ENCODE results near the gene MIDN. TPM values are rescaled to one million over a fixed set of nuclear protein-coding genes. Genes with fewer than 3 reads are reported as not detected.

MIDN gene
- total RNA-seq, 1 experiment from 2014 or later, result 8.7 TPM

DNA sequence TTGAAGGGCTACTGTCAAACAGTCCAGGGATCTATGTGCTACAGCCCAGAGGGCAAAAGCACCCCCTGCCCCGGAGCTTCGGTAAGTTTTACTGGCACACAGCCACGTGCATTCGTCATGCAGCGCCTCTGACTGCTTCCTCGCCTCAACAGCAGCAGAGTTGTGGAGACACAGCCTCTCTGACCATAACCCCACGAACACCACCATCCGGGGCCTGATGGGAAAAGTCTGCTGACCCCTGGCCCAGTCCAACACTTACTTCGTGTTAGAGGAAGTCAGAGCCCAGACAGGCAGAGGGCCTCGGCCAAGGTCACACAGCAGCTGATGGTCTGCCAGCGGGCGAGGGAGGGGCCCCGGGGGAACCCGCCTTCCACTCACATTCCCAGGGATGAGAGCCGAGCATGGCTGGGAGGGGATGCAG is 15.7 kb upstream of the MIDN start:
- peak; percentile 52 for DNase-seq (ENCODE audit: low read depth)

DNA sequence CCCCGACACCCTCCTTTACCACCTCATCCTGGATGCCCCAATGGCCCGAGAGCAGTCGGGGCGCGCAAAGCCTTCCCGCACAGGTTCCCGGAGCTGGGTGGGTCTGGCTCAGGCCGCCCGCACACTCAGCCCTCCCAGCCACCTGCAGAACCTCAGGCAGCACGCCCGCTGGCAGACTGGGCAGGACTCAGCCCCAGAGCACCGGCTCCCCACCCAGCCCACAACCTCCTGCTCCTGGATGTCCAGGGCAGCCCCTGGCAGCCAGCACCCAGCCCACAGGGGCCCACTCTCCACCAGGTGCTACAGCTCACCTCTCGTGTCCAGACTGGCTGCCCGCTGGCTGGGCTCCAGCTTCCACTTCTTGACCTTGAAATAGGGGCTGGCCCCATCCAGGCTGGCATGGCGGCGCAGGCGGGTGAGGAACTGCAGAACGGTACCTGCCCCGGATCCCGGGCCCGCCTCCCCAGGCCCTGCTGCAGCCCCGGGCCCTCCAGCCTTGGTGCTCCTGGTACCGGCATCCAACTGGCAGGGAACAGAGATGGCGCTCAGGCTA is 15.2 kb upstream of the MIDN start:
- DNase-seq (ENCODE audit: low read depth), result no peak

DNA sequence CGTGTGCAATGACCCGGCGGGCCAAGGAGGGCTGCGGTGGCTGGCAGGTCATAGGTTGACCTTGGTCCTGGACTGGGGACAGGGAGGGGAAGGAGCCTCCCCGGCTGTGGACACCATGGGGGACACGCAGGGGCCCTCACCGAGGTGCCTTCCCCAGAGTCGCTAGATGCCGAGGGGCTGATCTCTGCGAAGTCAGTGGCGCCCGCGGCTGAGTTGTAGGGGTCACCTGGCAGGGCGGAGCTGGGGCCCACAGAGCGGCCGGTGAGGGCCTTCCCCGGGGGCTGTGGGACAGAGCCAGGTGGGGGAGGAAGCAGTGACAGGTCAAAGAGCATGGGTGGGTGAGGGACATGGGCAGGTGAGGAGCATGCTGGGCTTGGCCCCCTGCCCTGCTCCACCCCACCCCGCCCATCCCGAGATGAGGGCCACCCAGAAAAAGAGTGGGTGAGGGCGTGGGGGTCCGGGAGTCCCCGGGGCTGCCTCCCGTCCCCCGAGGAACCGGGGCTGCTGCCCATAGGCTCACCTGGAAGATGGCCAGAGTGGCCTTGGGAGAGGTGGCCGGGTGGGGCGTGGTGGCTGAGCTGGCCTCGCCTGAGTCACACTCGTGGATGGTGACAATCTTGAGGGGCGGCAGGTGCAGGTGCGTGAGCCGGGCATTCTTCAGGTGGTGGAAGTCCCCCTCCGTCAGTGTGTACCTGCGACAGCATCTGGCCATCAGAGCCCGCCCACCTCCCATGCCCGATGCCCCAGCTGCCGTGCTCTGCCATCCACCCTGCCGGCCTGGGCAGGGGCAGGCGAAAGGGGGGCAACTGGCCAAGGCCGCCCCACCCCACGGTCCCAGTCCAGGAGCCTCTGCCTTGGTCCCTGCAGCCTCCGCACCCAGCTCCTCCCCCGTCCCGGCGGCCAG is 14.1 kb upstream of the MIDN start:
- DNase-seq (ENCODE audit: low read depth), result no peak

DNA sequence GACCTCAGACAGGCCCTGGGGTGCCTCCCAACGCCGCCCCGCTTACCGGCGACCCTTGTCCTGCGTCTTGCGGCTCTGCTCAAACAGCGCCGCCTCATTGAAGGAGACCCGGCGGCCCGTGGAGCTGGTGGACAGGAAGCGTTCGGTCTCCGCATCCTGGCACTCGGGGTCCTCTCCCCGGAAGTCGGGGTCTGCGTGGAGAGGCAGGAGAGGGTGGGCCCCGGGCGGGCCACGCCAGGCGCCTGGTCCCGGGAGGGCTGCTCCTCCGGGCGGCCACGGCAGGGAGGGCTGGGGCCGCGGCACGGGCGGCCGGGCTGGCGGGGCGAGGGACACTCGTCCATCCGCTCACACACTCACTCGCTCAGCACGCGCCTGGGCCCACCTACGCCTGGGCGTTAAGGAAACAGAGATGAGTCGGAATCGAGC is 13.4 kb upstream of the MIDN start:
- DNase-seq (ENCODE audit: low read depth), result no peak

DNA sequence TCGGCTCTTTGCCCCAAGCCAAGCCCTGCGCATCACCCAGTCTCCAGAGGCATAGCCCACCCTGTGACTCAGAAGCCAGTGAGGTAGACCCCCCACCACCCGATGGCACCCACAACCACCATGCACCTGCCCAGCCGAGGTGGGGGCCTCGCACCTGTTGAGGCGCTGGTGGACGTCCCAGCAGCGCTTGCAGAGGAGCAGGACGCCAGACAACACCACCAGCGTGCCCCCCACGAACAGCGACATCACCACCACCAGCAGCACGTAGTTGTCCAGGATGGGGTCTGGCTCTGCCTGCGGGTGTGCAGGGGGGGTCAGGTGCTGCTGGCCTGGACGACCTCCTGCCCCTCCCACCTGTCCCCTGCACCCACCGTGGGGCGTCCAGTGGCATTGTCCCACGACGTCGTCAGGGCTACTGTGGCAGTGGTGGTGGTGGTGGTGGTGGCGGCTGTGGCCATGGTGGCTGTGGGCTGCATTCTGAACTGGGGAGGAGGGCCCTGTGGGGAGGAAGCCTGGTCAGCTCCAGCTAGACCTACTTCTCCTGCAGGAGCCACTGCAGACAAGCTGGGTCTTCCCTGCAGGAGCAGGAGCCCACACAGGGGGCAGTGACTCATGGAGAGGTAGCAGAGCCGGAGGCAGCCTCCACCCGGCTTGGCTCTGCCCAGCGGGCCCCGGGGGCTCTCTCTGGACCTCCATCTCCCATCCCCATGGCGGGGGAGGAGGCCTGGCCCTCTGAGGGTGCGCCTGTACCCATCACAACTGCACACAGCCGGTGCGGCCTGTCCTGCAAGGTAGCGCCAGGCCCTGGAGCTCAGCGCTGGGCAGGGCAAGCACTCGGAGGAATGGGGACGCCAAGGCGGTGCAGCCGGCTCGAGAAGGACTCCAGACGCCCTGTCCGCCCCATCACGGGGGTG is 12.5 kb upstream of the MIDN start:
- peak; percentile 76 for DNase-seq (ENCODE audit: low read depth)

DNA sequence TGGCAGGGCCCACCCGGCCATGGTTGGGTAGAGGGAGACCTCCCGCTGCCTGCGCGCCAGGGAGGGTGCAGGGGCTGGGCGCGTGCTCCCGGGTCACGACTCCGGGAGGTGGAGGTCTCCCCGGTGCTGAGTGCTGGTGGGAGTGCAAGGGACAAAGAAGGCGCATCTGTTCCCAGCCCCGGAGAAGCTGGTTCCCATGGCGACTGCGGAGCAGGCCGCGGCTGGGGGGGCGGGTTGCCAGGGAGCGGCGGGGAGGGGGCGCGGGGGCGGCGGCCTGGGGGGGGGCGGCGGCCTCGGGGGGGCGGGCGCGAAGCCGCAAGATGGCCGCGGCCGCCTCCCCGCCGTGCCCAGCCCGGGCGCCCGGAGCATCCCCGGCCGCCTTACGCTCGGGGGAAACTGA is 11.8 kb upstream of the MIDN start:
- no peak for DNase-seq (ENCODE audit: low read depth)

DNA sequence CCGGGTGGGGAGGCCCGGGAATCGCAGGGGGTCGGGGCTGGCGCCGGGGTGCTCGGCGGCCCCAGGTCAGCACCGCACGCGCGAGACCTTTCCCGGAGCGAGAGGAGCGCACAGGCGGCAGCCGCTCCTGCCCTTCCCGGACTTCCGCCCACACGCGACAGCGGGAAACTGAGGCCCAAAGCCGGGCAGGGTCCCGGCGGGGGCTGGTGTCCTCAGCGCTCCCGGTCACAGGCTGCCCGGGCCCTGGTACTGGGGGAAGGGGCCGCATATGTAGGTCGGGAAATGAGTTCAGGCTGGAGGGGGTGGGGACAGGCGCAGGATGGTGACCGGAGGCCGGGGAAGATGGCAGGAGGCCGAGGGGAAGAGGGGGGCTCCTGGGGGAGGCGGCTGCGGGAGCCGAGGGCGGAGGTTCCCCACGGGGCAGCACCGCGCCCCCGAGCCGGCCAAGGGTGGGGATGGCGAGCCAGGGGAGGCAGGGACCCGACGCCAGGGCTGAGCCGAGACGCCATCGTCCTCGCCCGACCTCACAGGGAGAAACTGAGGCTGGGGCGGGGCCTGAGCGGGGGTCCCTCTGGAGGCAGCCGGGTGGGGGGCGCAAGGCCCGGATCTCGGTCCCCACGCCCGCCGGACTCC is 11.2 kb upstream of the MIDN start:
- no peak for DNase-seq (ENCODE audit: low read depth)

DNA sequence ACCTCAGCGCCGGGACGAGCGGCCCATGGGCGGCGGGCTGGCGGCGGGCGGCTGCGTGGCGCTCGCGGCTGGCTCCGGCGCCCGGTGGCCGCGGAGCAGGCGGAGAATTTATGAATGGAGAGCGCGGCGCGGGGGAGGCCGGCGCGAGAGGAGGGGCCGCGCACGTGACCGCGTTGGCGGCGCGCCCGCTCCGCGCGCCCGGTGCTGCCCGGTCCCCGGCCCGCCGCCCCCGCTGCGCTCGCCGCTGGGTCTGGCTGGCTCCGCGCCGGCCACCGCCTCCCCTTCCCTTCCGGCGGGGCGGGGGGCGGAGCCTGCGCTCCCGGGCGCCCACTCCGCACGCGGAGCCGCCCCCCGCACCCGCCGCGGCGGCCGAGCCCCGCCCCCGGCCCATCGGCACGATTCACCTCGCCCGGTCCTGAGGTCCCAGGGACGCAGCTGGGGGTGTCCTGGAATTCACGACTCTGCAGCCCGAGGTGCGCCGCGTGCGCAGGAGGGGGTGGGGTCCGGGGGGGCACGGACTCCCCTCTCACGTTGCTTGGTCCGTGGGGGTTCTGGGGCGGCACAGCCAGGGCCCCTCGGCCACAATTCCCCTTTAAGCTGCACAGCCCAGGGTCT is 10.5 kb upstream of the MIDN start, which contains the start of gene CBARP:
CBARP (minus strand) TSS at position 252 of the 615 bp plus-strand sequence. CDS start 1,905 bp downstream, outside the sequence.
- DNase-seq (ENCODE audit: low read depth), result peak; percentile 58

DNA sequence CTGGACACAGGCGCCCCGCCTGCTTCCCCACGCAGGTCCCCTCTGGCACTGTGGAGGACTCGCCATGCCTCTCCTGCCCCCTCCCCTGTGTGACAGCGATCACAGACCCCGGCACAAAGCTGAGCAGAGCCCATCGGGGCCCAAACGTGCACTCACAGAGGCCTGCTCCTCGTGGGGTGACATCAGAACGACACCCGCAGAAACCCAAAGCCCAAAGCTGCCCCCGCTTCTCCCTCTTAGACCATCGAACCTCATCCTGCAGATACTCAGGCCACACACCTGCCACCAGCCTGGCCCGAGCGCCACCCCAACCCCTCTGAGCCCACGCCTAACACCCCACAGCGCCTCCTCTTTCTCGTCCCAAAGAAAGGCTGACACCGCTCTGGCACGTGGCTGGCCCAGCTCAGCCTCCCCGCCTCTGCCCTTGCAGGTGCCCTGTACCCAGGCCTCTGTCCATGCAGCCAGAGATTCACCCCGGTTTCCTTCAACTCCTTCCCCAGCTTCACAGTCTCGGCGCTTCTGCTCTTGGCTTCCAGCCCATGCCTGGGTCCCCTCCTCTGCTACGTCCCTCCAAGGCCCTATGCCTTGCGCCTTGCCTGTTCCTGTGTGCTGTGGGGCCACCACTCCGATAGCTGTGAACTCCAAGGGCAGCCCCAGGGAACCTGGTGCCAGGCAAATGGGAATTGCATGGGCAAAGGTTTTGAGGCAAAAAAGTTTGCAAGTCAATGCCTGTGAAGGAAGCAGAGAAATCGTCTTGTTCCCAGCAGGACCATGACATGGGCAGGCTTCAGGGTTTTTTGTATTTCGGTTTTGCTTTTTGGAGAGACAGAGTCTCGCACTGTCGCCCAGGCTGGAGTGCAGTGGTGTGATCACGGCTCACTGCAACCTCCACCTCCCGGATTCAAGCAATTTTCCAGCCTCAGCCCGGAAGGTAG is 9.7 kb upstream of the MIDN start:
- no peak for DNase-seq (ENCODE audit: low read depth)

DNA sequence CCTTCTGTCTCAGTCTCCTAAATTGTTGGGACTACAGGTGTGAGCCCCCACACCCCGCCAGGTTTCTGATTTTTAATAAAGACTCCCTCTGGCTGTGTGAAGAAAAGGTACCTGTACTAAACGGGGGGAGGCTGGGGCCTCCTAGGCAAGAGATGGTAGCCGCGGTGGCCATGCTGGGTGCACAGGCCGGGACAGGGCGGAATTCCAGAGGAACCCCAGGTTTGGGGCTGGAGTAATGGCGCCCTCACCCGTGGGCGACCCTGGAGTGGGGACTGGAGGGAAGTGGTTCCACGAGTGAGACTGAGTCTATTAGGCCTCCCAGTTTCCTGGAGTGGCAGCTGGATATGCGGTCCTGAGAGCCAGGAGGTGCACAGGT is 9.0 kb upstream of the MIDN start:
- no peak for DNase-seq (ENCODE audit: low read depth)

DNA sequence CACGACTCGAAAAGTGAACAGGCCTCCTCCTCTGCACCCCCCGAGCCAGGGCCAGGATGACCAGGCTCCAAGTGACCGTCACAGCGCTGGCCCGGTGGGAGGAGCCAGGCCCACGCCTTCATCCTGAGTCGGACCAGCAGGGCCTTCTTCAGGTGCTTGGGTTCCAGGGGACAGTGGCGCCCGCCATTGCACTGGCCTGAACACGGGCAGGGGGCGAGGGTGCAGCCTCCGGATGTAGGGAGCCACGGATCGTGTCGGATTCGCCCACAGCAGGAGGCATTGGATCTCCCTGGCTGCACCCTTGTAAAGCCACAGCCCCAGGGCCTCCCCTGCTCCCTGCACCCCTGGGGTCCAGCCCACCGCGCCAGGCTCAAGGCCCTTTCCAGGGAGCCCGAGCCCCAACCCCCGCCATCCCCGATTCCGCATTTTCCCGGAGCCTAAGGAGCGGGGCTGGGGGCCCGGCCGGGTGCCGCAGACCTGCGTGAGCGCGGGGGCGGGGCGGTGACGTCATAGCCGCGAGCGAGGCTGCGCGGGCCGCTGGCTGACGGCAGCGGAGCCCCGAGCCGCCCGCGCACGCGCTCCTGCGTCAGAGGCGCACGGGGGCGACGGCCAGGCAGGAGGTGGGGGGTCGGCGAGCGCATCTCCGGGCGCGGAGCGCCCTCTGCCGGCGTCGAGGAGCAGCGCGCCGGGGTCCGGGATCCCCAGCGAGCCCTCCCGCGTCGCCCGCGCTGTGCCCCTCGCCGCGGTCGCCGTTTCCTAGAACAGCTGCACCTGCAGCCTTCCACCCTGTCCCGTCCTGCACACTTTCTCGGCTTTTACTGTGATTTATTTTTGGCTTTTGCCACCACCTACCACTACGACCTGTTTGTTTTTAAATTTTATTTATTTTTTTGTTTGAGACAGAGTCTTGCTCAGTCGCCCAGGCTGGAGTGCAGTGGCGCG is 8.3 kb upstream of the MIDN start:
- DNase-seq (ENCODE audit: low read depth), result peak; percentile 93

DNA sequence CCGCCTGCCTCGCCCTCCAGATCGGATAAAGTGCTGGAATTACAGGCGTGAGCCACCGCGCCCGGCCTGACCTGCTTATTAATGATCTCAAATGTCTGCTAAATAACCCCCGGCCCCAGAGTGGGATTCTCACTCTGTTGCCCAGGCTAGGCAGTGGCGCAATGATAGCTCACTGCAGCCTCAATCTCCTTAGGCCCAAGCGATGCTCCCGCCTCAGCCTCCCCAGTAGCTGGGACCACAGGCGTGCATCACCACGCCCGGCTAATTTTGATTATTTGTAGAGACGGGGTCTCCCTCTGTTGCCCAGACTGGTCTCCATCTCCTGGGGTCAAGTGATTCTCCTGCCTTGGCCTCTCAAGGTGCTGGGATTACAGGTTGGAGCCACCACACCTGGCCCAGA is 7.5 kb upstream of the MIDN start:
- DNase-seq (ENCODE audit: low read depth), result no peak

DNA sequence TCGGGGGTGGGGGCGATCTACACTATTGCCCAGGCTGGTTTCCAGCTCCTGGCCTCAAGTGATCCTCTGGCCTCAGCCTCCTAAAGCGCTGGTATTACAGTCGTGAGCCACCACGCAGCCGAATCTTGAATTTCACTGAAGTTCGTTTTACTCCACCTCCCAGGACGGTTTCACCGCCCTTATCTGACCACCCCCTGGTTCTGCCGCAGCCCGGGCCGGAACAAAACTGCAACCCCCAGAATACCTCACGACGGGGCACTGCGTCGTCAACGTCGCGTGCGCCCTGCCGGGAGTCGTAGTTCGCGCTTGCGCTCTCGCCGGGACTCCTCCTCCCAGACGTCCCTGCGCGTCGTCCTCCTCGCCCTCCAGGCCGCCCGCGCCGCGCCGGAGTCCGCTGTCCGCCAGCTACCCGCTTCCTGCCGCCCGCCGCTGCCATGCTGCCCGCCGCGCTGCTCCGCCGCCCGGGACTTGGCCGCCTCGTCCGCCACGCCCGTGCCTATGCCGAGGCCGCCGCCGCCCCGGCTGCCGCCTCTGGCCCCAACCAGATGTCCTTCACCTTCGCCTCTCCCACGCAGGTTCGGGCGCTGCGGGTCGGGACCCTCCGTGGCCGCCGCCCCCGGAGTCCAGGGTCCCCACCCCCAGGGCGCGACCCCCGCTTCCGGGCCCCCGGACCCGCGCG is 6.8 kb upstream of the MIDN start, which contains the start of gene ATP5F1D:
ATP5F1D (plus strand) TSS at position 335 of the 679 bp plus-strand sequence; CDS start at position 435, 100 bp downstream.
- DNase-seq (ENCODE audit: low read depth), result peak; percentile 98

DNA sequence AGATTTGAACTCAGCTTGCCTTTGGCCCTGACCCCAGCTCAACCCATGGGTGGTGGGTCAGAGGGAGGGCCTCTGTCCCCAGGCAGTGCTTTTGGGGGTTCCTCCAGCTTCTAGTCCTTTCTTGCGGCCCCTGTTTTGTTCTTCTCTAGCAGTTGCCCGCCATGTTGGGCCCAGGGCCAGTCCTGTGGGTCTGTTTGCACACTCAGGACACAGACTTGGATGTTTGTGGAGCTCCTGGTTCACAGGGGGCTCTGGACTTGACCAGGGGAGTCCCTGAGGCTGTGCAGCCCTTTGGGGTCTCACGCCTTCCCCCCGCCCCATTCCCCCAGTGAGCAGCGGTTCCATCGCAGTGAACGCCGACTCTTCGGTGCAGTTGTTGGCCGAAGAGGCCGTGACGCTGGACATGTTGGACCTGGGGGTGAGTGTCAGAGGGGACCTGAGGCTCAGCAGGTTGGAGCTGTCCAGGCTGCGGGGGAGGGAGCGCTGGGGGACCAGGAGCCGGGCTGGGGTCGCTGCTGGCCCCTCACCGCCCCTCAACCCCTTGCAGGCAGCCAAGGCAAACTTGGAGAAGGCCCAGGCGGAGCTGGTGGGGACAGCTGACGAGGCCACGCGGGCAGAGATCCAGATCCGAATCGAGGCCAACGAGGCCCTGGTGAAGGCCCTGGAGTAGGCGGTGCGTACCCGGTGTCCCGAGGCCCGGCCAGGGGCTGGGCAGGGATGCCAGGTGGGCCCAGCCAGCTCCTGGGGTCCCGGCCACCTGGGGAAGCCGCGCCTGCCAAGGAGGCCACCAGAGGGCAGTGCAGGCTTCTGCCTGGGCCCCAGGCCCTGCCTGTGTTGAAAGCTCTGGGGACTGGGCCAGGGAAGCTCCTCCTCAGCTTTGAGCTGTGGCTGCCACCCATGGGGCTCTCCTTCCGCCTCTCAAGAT is 4.4 kb upstream of the MIDN start:
- DNase-seq (ENCODE audit: low read depth), result peak; percentile 87

DNA sequence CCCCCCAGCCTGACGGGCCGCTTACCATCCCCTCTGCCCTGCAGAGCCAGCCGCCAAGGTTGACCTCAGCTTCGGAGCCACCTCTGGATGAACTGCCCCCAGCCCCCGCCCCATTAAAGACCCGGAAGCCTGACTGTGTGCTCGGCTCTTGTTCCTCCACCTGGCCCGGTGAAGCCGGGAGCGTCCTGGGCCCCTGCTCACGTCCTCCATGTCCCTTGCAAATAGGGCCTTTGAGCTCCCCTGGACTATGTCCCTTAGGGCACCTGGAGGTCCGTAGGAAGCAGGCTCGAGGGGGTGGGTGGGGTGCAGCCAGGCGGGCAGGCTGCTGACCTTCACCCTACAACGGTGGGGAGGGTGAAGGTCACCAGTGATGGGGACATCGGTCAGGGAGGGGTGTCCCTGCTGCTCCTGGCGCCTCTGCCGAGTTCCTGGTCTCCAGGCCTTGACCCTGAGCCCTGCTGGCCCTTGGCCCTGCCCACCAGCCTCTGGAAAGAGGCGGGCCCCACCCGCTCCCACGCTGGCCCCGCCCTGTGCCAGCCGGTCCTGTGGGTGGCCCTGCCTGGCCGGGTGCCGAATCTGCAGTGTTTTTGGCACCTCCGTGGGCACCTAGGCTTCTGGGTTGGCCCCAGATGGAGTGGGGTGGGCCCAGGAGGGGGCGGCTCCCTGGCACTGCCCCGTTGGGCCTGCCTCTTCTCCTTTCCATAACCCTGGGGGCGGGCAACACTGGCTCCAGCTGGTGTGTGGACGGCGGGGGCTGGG is 3.5 kb upstream of the MIDN start:
- DNase-seq (ENCODE audit: low read depth), result no peak

DNA sequence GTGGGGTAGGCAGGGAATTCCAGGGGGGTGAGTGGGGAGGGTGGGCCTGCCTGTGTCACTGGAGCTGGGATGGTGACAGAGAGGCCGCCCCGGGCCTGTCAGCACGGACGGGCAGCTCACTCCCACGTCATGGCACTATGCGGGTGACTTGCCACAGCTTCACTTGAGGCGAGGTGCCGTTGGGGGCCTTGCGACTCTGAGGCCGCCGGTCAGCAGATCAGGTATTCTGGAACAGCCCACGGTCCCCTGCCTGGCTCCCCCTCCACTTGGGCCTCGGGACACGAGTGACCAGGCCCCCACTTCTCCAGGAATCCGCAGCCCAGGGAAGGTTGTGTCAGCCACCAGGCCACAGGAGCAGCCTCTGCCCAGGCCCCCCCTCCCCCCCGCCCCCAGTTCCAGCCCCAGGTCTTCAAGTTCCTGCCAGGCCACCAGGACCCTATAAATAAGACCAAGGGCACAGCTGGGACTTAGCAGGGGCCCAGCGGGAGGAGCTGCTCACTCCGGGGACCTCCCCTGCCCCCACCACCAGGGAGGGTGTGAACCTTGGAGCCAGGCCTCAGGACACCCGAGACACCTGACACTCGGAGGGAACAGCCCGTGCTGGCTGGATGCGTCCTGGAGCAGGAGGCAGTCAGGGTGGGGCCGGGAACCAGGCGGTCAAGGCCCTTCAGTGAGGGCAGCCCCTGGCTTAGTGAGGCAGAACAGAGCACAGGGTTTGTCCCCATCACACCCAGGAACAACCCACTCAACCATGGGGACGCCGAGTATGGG is 2.7 kb upstream of the MIDN start:
- no peak for DNase-seq (ENCODE audit: low read depth)

Measured in Daoy (cell line).